ENCODE measurements around the gene NLRP6. TPM values are rescaled to one million over a fixed set of nuclear protein-coding genes. Genes with fewer than 3 reads are reported as not detected.
A peak's percentile ranks its signal among the peaks of the same experiment; 100 is the strongest.

The NLRP6 gene
- total RNA-seq, 1 experiment from 2014 or later: not detected

- H3K4ac ChIP-seq (ENCODE audit: low read depth, low read length): no peak overlapping the region
- no peak overlapping the region for H2AFZ ChIP-seq (ENCODE audit: low read length)
- no peak overlapping the region for H2BK20ac ChIP-seq (ENCODE audit: low read depth, low read length, poor library complexity, severe bottlenecking)
- Mint-ChIP-seq H3K36me3 (ENCODE audit: insufficient read depth in 1 of 3, low read depth in 3 of 3) (peaks cover 54 to 85% (median 65%) of the 10 kb centered on the region in 3 experiments), H3K9me3 (no peaks in the 10 kb centered on the region), H3K27me3 (ENCODE audit: low read depth) (no peaks in the 10 kb centered on the region; the same call in 1 of the 2 replicates), H3K4me3 (no peak overlapping the region; a peak in 1 of 5 replicates), H3K27ac (peak overlapping the region in 1 of 3 experiments; percentile 0; a peak in 2 of 7 replicates), H3K4me1 (peaks cover 0 to 5% of the 10 kb centered on the region in 2 experiments; a peak in 2 of 4 replicates)
- H3K9me3 ChIP-seq (ENCODE audit: control insufficient read depth, low read depth, low read length): no peaks in the 10 kb centered on the region
- H3K23me2 ChIP-seq (ENCODE audit: insufficient read length, low read depth, low read length, poor library complexity, severe bottlenecking): no peaks in the 10 kb centered on the region
- H3K14ac ChIP-seq (ENCODE audit: insufficient read depth, low read length): no peak overlapping the region
- no peaks in the 10 kb centered on the region for H3K27me3 ChIP-seq (ENCODE audit: insufficient read depth, low read length)
- no peak overlapping the region for H4K5ac ChIP-seq (ENCODE audit: insufficient read length, low read depth, low read length)
- H2AK5ac ChIP-seq (ENCODE audit: insufficient read length, low read length): no peak overlapping the region
- H2BK15ac ChIP-seq (ENCODE audit: low read depth, low read length): no peak overlapping the region
- H3K4me1 ChIP-seq (ENCODE audit: insufficient read depth, low read length): no peaks in the 10 kb centered on the region
- H3T11ph ChIP-seq (ENCODE audit: low read length): no peak overlapping the region
- no peak overlapping the region for H3K27ac ChIP-seq (ENCODE audit: insufficient read length, low read depth, low read length)
- H3K23ac ChIP-seq (ENCODE audit: insufficient read length, low read depth, low read length): no peak overlapping the region
- H2BK12ac ChIP-seq (ENCODE audit: insufficient read length, low read depth, low read length): no peak overlapping the region
- no CpG with 5 or more reads among the region's 8 CpGs for WGBS (ENCODE audit: extremely low coverage, insufficient read length, low lambda C conversion rate)
- H3K9ac ChIP-seq (ENCODE audit: extremely low read depth, insufficient read length, low read length): no peak overlapping the region
- H4K20me1 ChIP-seq (ENCODE audit: control insufficient read depth, insufficient read depth, insufficient read length): no peaks in the 10 kb centered on the region
- no peak overlapping the region for H3K4me2 ChIP-seq (ENCODE audit: insufficient read depth, insufficient read length, low read length)
- H2BK5ac ChIP-seq (ENCODE audit: insufficient read length, low read length): no peak overlapping the region
- H3K79me2 ChIP-seq (ENCODE audit: insufficient read depth, low read length): no peaks in the 10 kb centered on the region
- H3K56ac ChIP-seq (ENCODE audit: insufficient read length, low read depth, low read length): no peak overlapping the region
- no peak overlapping the region for H2BK120ac ChIP-seq (ENCODE audit: low read depth, low read length, poor library complexity, severe bottlenecking)
- DNase-seq: no peak
- no peak overlapping the region for H4K8ac ChIP-seq (replicated peaks; ENCODE audit: insufficient read length, low read depth, low read length)
- no peaks in the 10 kb centered on the region for H3K79me1 ChIP-seq (ENCODE audit: insufficient read depth, low read depth, low read length, poor library complexity, severe bottlenecking)
- H3K18ac ChIP-seq (ENCODE audit: insufficient read length, low read depth, low read length): no peak overlapping the region
- no peak overlapping the region for H4K91ac ChIP-seq (ENCODE audit: insufficient read length, low read depth, low read length)
- TF ChIP-seq CTCF (conservative IDR thresholded peaks at IDR 0.05): no peak
Observed at GRCh38 chr11:249062-249461, 29.1 kb upstream of the NLRP6 start.

Measured in H9 (cell line).